H1 (cell line): Measurements from ENCODE around the gene BRD8. TPM values are rescaled to one million over a fixed set of nuclear protein-coding genes. Genes with fewer than 3 reads are reported as not detected.

Experiments used
- CTCF ChIA-PET: fragments of 300-600 bp; sonication (Branson Sonifier 250); formaldehyde crosslinking; loops from one replicate; lab custom pipeline; 2021; ENCODE audit not compliant: partially characterized antibody; lab: Charles Lee
- POLR2A ChIA-PET: fragments of 300-600 bp; sonication (Branson Sonifier 250); formaldehyde crosslinking; loops from one replicate; lab custom pipeline; 2021; ENCODE audit warnings: inconsistent platforms; ENCODE audit not compliant: partially characterized antibody; lab: Charles Lee
- DNase-seq, 2 experiments: peaks; one replicate each; pipeline versions ENCODE4 v3.0.0 to v3.0.0-alpha.2; 2010 to 2022; ENCODE audit warnings: low spot score in 2 of 2, low read depth in 1 of 2, mixed read lengths in 1 of 2
- FAIRE-seq: peaks from 2 replicates; lab custom pipeline; 2011; peaks lifted over from hg19 to GRCh38; lab: Jason Lieb, UNC
- H2AFZ ChIP-seq: 2 replicates; pipeline ENCODE4 v1.8.1; 2012; ENCODE audit warnings: low read length, inconsistent platforms
- H2AK5ac ChIP-seq: 2 replicates; pipeline ENCODE4 v1.6.1; 2013; ENCODE audit warnings: low read depth, low read length
- H2BK120ac ChIP-seq: replicated peaks from 2 replicates; pipeline ENCODE3; 2013; ENCODE audit warnings: low read depth, low read length, inconsistent platforms
- H2BK12ac ChIP-seq: 2 replicates; pipeline ENCODE4 v1.6.1; 2013; ENCODE audit warnings: low read depth, low read length
- H2BK15ac ChIP-seq: 2 replicates; pipeline ENCODE4 v1.6.1; 2013; ENCODE audit warnings: low read length
- H2BK20ac ChIP-seq: 2 replicates; pipeline ENCODE4 v1.6.1; 2013; ENCODE audit warnings: low read length
- H2BK5ac ChIP-seq: 2 replicates; pipeline ENCODE4 v1.6.1; 2013; ENCODE audit warnings: low read depth, low read length
- H3K14ac ChIP-seq: 2 replicates; pipeline ENCODE4 v1.6.1; 2013; ENCODE audit warnings: inconsistent platforms; ENCODE audit not compliant: insufficient read length
- H3K18ac ChIP-seq: 2 replicates; pipeline ENCODE4 v1.6.1; 2013; ENCODE audit warnings: low read length; ENCODE audit errors: extremely low read depth
- H3K23ac ChIP-seq: 2 replicates; pipeline ENCODE4 v1.6.1; 2013; ENCODE audit warnings: inconsistent platforms; ENCODE audit not compliant: insufficient read length
- H3K23me2 ChIP-seq: 2 replicates; pipeline ENCODE4 v1.6.1; 2013; ENCODE audit warnings: low read depth, low read length
- H3K27ac ChIP-seq: 2 replicates; pipeline ENCODE4 v1.6.1; 2011; ENCODE audit warnings: low read depth, low read length, inconsistent platforms
- H3K27me3 ChIP-seq, 4 experiments: replicated peaks in 1 of 4; 1 replicate in 1 of 4; 2 replicates in 3 of 4; pipeline versions ENCODE4 v1.6.1 to v1.8.1; 2011 to 2013; ENCODE audit warnings: low read length in 3 of 4, mild to moderate bottlenecking in 3 of 4, inconsistent platforms in 2 of 4, mixed read lengths in 2 of 4, moderate library complexity in 1 of 4; ENCODE audit not compliant: control insufficient read depth in 3 of 4, insufficient read depth in 3 of 4; ENCODE audit errors: extremely low read depth in 1 of 4
- H3K36me3 ChIP-seq, 4 experiments: 2 replicates each; pipeline versions ENCODE4 v1.6.1 to v1.8.1; 2011 to 2013; ENCODE audit warnings: mild to moderate bottlenecking in 4 of 4, low read length in 3 of 4, moderate library complexity in 2 of 4, control low read depth in 1 of 4, inconsistent platforms in 1 of 4; ENCODE audit not compliant: insufficient read depth in 4 of 4, control insufficient read depth in 2 of 4
- H3K4ac ChIP-seq: replicated peaks from 2 replicates; pipeline ENCODE3; 2013; ENCODE audit warnings: low read length, low read depth, mixed read lengths, inconsistent platforms; ENCODE audit not compliant: insufficient read length
- H3K4me1 ChIP-seq, 4 experiments: replicated peaks in 1 of 4; 1 replicate in 1 of 4; 2 replicates in 3 of 4; pipeline versions ENCODE4 v1.6.1 to v1.8.1; 2011 to 2013; ENCODE audit warnings: low read length in 3 of 4, inconsistent platforms in 2 of 4, mixed read lengths in 1 of 4; ENCODE audit not compliant: insufficient read depth in 4 of 4, control insufficient read depth in 3 of 4
- H3K4me2 ChIP-seq, 2 experiments: 2 replicates each; pipeline versions ENCODE4 v1.6.1 to v1.8.1; 2011 to 2013; ENCODE audit warnings: low read depth in 2 of 2, low read length in 2 of 2, control low read depth in 1 of 2, inconsistent platforms in 1 of 2, mild to moderate bottlenecking in 1 of 2; ENCODE audit not compliant: insufficient read depth in 1 of 2
- H3K4me3 ChIP-seq, 4 experiments: fragments of 200-600, 300-600 bp in 1 of 4; sonication (generic), shearing (Covaris generic), sonication (Bioruptor Twin) in 1 of 4; 2 replicates each; pipeline versions ENCODE4 v1.5.1 to v1.8.1; 2011 to 2016; ENCODE audit warnings: low read length in 4 of 4, low read depth in 3 of 4, control low read depth in 2 of 4, inconsistent platforms in 2 of 4, mild to moderate bottlenecking in 2 of 4, mixed read lengths in 1 of 4, moderate library complexity in 1 of 4; ENCODE audit not compliant: insufficient read depth in 2 of 4; ENCODE audit errors: extremely low read depth in 1 of 4
- H3K56ac ChIP-seq: replicated peaks from 2 replicates; pipeline ENCODE3; 2013; ENCODE audit warnings: low read depth, mild to moderate bottlenecking, mixed read lengths, low read length, inconsistent platforms; ENCODE audit not compliant: insufficient read length
- H3K79me1 ChIP-seq: 2 replicates; pipeline ENCODE4 v1.6.1; 2013; ENCODE audit warnings: low read depth, low read length, control low read depth
- H3K79me2 ChIP-seq, 2 experiments: 2 replicates each; pipeline versions ENCODE4 v1.6.1 to v1.8.1; 2012 to 2013; ENCODE audit warnings: low read length in 2 of 2, mild to moderate bottlenecking in 2 of 2, inconsistent platforms in 1 of 2; ENCODE audit not compliant: insufficient read depth in 2 of 2, control insufficient read depth in 1 of 2
- H3K9ac ChIP-seq, 4 experiments: replicated peaks in 1 of 4; 1 replicate in 1 of 4; 2 replicates in 3 of 4; pipeline versions ENCODE4 v1.6.1 to v1.8.1; 2011 to 2013; ENCODE audit warnings: low read depth in 3 of 4, low read length in 3 of 4, control low read depth in 2 of 4, mild to moderate bottlenecking in 2 of 4, moderate library complexity in 2 of 4, inconsistent platforms in 1 of 4; ENCODE audit errors: extremely low read depth in 1 of 4
- H3K9me3 ChIP-seq, 2 experiments: 2 replicates each; pipeline versions ENCODE4 v1.6.1 to v1.8.1; 2012 to 2013; ENCODE audit warnings: mild to moderate bottlenecking in 2 of 2, moderate library complexity in 2 of 2, control low read depth in 1 of 2, inconsistent platforms in 1 of 2, low read depth in 1 of 2, low read length in 1 of 2, mixed read lengths in 1 of 2; ENCODE audit not compliant: insufficient read depth in 2 of 2
- H4K20me1 ChIP-seq, 2 experiments: replicated peaks in 1 of 2; 2 replicates each; pipeline versions ENCODE3 to v1.8.1; 2011 to 2013; ENCODE audit warnings: inconsistent platforms in 2 of 2, low read length in 2 of 2, mild to moderate bottlenecking in 1 of 2; ENCODE audit not compliant: insufficient read depth in 2 of 2, control insufficient read depth in 1 of 2
- H4K5ac ChIP-seq: 2 replicates; pipeline ENCODE4 v1.6.1; 2013; ENCODE audit warnings: low read length, low read depth, mixed read lengths, inconsistent platforms; ENCODE audit not compliant: insufficient read length
- H4K8ac ChIP-seq: 2 replicates; pipeline ENCODE4 v1.8.0; 2013; ENCODE audit warnings: mild to moderate bottlenecking, moderate library complexity, low read length, inconsistent platforms; ENCODE audit not compliant: insufficient read depth; ENCODE audit errors: extremely low read depth
- H4K91ac ChIP-seq: replicated peaks from 2 replicates; pipeline ENCODE3; 2013; ENCODE audit warnings: low read length, mixed read lengths, inconsistent platforms; ENCODE audit not compliant: insufficient read length
- BACH1 ChIP-seq: IDR thresholded peaks from 2 replicates; pipeline ENCODE4 v1.6.1; 2012; ENCODE audit warnings: low read length, improper control_type of control experiment
- CHD2 ChIP-seq: IDR thresholded peaks from 2 replicates; pipeline ENCODE4 v1.6.1; 2012; ENCODE audit warnings: low read length, improper control_type of control experiment
- CREB1 ChIP-seq: IDR thresholded peaks from 2 replicates; pipeline ENCODE4 v1.6.1; 2012; ENCODE audit warnings: inconsistent platforms
- E2F6 ChIP-seq: IDR thresholded peaks from 2 replicates; pipeline ENCODE4 v1.6.1; 2012; ENCODE audit warnings: inconsistent platforms
- EZH2 ChIP-seq: fragments of 200-600 bp; sonication (generic); IDR thresholded peaks from 2 replicates; pipeline ENCODE4 v1.7.1; 2012; ENCODE audit warnings: low read depth, mild to moderate bottlenecking, moderate library complexity, low read length, inconsistent platforms; ENCODE audit not compliant: severe bottlenecking
- HDAC2 ChIP-seq, 2 experiments: fragments of 300-600 bp in 1 of 2; sonication (generic) in 1 of 2; IDR thresholded peaks; 2 replicates each; pipeline ENCODE4 v1.6.1; 2011 to 2012; ENCODE audit warnings: low read depth in 2 of 2, low read length in 2 of 2, mild to moderate bottlenecking in 2 of 2, moderate library complexity in 2 of 2, borderline replicate concordance in 1 of 2, inconsistent platforms in 1 of 2
- HDAC6 ChIP-seq: IDR thresholded peaks from one replicate; pipeline ENCODE4 v1.7.1; 2012; ENCODE audit warnings: low read depth, mild to moderate bottlenecking, inconsistent platforms, low read length, moderate library complexity
- KDM1A ChIP-seq: fragments of 200-600, 300-600 bp; sonication (generic); IDR thresholded peaks from 2 replicates; pipeline ENCODE4 v1.7.1; 2016; ENCODE audit warnings: mild to moderate bottlenecking, low read length, borderline replicate concordance
- POLR2A ChIP-seq, 2 experiments: IDR thresholded peaks; 1 replicate in 1 of 2; 2 replicates in 1 of 2; pipeline ENCODE4 v1.6.1; 2011; ENCODE audit warnings: low read depth in 2 of 2, low read length in 2 of 2, mild to moderate bottlenecking in 2 of 2; ENCODE audit errors: control extremely low read depth in 1 of 2
- SIN3A ChIP-seq, 2 experiments: IDR thresholded peaks in 1 of 2; conservative IDR thresholded peaks in 1 of 2; 2 replicates each; pipeline ENCODE4 v1.6.1; 2011 to 2012; ENCODE audit warnings: low read length in 2 of 2, improper control_type of control experiment in 1 of 2, low read depth in 1 of 2, mild to moderate bottlenecking in 1 of 2
- SIRT6 ChIP-seq: IDR thresholded peaks from one replicate; pipeline ENCODE4 v1.7.1; 2012; ENCODE audit warnings: low read length, inconsistent platforms
- SP1 ChIP-seq: IDR thresholded peaks from 2 replicates; pipeline ENCODE4 v1.6.1; 2011; ENCODE audit warnings: low read depth, low read length
- SP4 ChIP-seq: IDR thresholded peaks from 2 replicates; pipeline ENCODE4 v1.6.1; 2012; ENCODE audit warnings: low read length, inconsistent platforms
- SRF ChIP-seq: IDR thresholded peaks from 2 replicates; pipeline ENCODE4 v1.6.1; 2011; ENCODE audit warnings: mild to moderate bottlenecking, low read depth, low read length, moderate library complexity
- SUZ12 ChIP-seq: fragments of 200-600 bp; sonication (generic); IDR thresholded peaks from 2 replicates; pipeline ENCODE4 v1.6.1; 2012; ENCODE audit warnings: mild to moderate bottlenecking, inconsistent platforms, low read length, moderate library complexity, mixed read lengths
- TAF7 ChIP-seq: optimal IDR thresholded peaks from 2 replicates; pipeline ENCODE3; 2011; ENCODE audit warnings: low read depth, mild to moderate bottlenecking, inconsistent platforms, low read length, moderate library complexity, borderline replicate concordance
- polyA plus RNA-seq, 7 experiments: library from polyadenylated mRNA; depleted of rRNA in 3 of 7; stranded (reverse) in 5 of 7; unstranded in 2 of 7; fragments of >200 nt in 5 of 7; fragments of 200-250 nt in 2 of 7; gene quantifications; 1 replicate in 5 of 7; 2 replicates in 1 of 7; 4 replicates in 1 of 7; pipeline versions ENCODE4 v1.2.1 to v1.2.3, GENCODE V29; 2011 to 2013; ENCODE audit warnings: missing spikeins in 2 of 7, mixed read lengths in 2 of 7
- total RNA-seq: library from RNA; stranded (reverse); fragmentation: NEBNext Ultra II Directional; extraction: Animal tissue kit (Norgen Biotek cat#: 25700); gene quantifications from 2 replicates; pipeline ENCODE4 v1.2.1, GENCODE V29; 2021

Gene BRD8
- total and polyA plus RNA-seq, 2 of the 8 experiments (the other 6 are each of a cell fraction or from before 2014, with no cell fraction given): 37.8 to 75.8 TPM

GRCh38 chr5:138170299-138170698, 8.1 kb downstream of the BRD8 start:
- no peak overlapping the region for H2BK5ac ChIP-seq
- no peak overlapping the region for H4K91ac ChIP-seq
- no peaks in the 10 kb centered on the region; the same call in 1 of the 2 replicates for H3K23me2 ChIP-seq
- CTCF ChIA-PET: interaction anchor here (1.6 kb wide), 1 partner anchor 10 kb away, joined by 4 read pairs; no protein-coding TSS in a partner anchor
- no peaks in the 10 kb centered on the region for H3K27me3 ChIP-seq
- 0 out of 2 replicates have a peak, but pooled peaks cover 2% of the 10 kb centered on the region for H3K79me1 ChIP-seq
- H4K5ac ChIP-seq: no peak overlapping the region
- no peak overlapping the region for H3K27ac ChIP-seq
- no peak overlapping the region for H2BK15ac ChIP-seq
- H3K36me3 ChIP-seq: peaks cover 38 to 95% (median 64%) of the 10 kb centered on the region in 4 experiments
- no peak overlapping the region for H2BK20ac ChIP-seq
- no peak overlapping the region for H2BK120ac ChIP-seq
- no peak overlapping the region for H3K4me2 ChIP-seq
- no peak for FAIRE-seq
- H2AK5ac ChIP-seq: no peak overlapping the region
- H3K4ac ChIP-seq: no peak overlapping the region
- H3K56ac ChIP-seq: no peak overlapping the region
- no peak overlapping the region for H3K14ac ChIP-seq
- H3K4me1 ChIP-seq: no peaks in the 10 kb centered on the region
- H3K23ac ChIP-seq: no peak overlapping the region
- H2AFZ ChIP-seq: no peak overlapping the region
- H3K4me3 ChIP-seq: no peak overlapping the region
- H3K9ac ChIP-seq: no peak overlapping the region
- H2BK12ac ChIP-seq: no peak overlapping the region
- POLR2A ChIA-PET: no interaction called here
- no peak for DNase-seq
- no peak overlapping the region for H4K8ac ChIP-seq
- peaks cover 2 to 5% of the 10 kb centered on the region in 2 experiments for H4K20me1 ChIP-seq
- no peaks in the 10 kb centered on the region for H3K9me3 ChIP-seq
- H3K18ac ChIP-seq: no peak overlapping the region
- H3K79me2 ChIP-seq: peaks cover 0 to 3% of the 10 kb centered on the region in 2 experiments; a peak in 1 of 4 replicates
- TF ChIP-seq SIRT6: no peak
- TF ChIP-seq SUZ12: no peak
- no peak for TF ChIP-seq HDAC2 (IDR thresholded peaks at IDR 0.05; ENCODE audit: borderline replicate concordance in 1 of 2, low read depth in 2 of 2, low read length in 2 of 2)
- TF ChIP-seq E2F6: no peak
- TF ChIP-seq KDM1A: no peak
- TF ChIP-seq BACH1: no peak
- TF ChIP-seq SIN3A (conservative IDR thresholded peaks at IDR 0.05 in 1 of 2, IDR thresholded peaks at IDR 0.05 in 1 of 2; ENCODE audit: low read depth in 1 of 2, low read length in 2 of 2): no peak
- no peak for TF ChIP-seq SP1
- no peak for TF ChIP-seq EZH2
- TF ChIP-seq HDAC6: no peak
- TF ChIP-seq TAF7: no peak
- no peak for TF ChIP-seq SRF
- TF ChIP-seq SP4: no peak
- no peak for TF ChIP-seq CREB1
- no peak for TF ChIP-seq POLR2A (IDR thresholded peaks at IDR 0.05; ENCODE audit: control extremely low read depth in 1 of 2, low read depth in 2 of 2, low read length in 2 of 2)
- no peak for TF ChIP-seq CHD2
